Stimulated activated CD8-positive, alpha-beta memory T cell treated with anti-CD3 and anti-CD28 coated beads, Interleukin-12 subunit alpha, Interleukin-12 subunit beta, amount 100 ng/mL, for 24 hours (primary cell): Measurements from ENCODE around the gene RSRC1.
"Not testable (repeated sequence)": the region's sequence is repeated elsewhere in the genome, so short reads cannot be mapped to it uniquely, and the experiment has no call there.

Experiments used
- DNase-seq: peaks from one replicate; pipeline ENCODE4 v3.0.0-alpha.2; 2020; ENCODE audit errors: extremely low read depth

RSRC1 gene

GRCh38 chr3:158402590-158402989 lies 292.7 kb downstream of the RSRC1 start:
- DNase-seq, result no peak

GRCh38 chr3:158403013-158403412 lies 293.1 kb downstream of the RSRC1 start:
- no peak for DNase-seq

- no peak for DNase-seq
Measured at GRCh38 chr3:158404131-158404718, 294.3 kb downstream of the RSRC1 start.

- no peak for DNase-seq
Measured at GRCh38 chr3:158405507-158405906, 295.6 kb downstream of the RSRC1 start.

GRCh38 chr3:158407844-158408517 lies 298.1 kb downstream of the RSRC1 start:
- DNase-seq, result no peak

- DNase-seq, result not testable (repeated sequence)
Measured at GRCh38 chr3:158408518-158408897, 298.6 kb downstream of the RSRC1 start.

- no peak for DNase-seq
Measured at GRCh38 chr3:158418035-158418434, 308.1 kb downstream of the RSRC1 start.

- no peak for DNase-seq
Measured at GRCh38 chr3:158419820-158420653, 310.1 kb downstream of the RSRC1 start.

- DNase-seq, result no peak
Measured at GRCh38 chr3:158420654-158421396, 310.9 kb downstream of the RSRC1 start.

- DNase-seq, result no peak
Measured at GRCh38 chr3:158430448-158430847, 320.6 kb downstream of the RSRC1 start.

- no peak for DNase-seq
Measured at GRCh38 chr3:158430968-158431367, 321.1 kb downstream of the RSRC1 start.

- no peak for DNase-seq
Measured at GRCh38 chr3:158431829-158432228, 321.9 kb downstream of the RSRC1 start.

- no peak for DNase-seq
Measured at GRCh38 chr3:158434412-158435038, 324.6 kb downstream of the RSRC1 start.

GRCh38 chr3:158443632-158444031 lies 333.7 kb downstream of the RSRC1 start:
- DNase-seq, result no peak

GRCh38 chr3:158447408-158447807 lies 337.5 kb downstream of the RSRC1 start:
- no peak for DNase-seq

GRCh38 chr3:158451405-158452055 lies 341.6 kb downstream of the RSRC1 start:
- DNase-seq, result no peak

- DNase-seq, result no peak
Measured at GRCh38 chr3:158452334-158452733, 342.4 kb downstream of the RSRC1 start.

- DNase-seq, result no peak
Measured at GRCh38 chr3:158453004-158453403, 343.1 kb downstream of the RSRC1 start.

- DNase-seq, result no peak
Measured at GRCh38 chr3:158453865-158454264, 344.0 kb downstream of the RSRC1 start.

GRCh38 chr3:158455406-158455805 lies 345.5 kb downstream of the RSRC1 start:
- no peak for DNase-seq

- DNase-seq, result no peak
Measured at GRCh38 chr3:158456114-158456513, 346.2 kb downstream of the RSRC1 start.
